ENCODE measurements around the gene YWHAQ.

The YWHAQ gene

DNA sequence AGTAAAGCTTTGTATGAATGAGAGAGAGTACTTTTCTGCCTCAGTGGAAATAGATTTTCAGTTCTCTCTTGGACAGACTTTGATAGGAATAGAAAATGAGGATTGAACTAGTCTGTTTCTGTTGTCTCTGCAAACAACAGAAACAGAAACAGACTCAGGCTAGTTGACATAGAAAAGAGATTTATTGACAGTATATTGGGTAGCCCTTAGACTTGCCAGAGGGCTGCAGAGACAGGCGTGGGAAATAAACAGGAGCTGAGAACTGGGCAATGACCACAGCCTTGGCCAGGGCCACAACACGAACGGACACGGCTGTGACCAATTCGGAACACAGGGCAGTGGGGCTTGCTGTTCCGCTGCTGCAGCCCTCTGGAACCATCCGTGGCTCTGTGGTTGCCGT is 30.5 kb upstream of the YWHAQ start:
- TF ChIP-seq ZFX (IDR thresholded peaks at IDR 0.05) (no peak), CTCF (conservative IDR thresholded peaks at IDR 0.05) (no peak)
- H3K27ac ChIP-seq = no peak overlapping the region

DNA sequence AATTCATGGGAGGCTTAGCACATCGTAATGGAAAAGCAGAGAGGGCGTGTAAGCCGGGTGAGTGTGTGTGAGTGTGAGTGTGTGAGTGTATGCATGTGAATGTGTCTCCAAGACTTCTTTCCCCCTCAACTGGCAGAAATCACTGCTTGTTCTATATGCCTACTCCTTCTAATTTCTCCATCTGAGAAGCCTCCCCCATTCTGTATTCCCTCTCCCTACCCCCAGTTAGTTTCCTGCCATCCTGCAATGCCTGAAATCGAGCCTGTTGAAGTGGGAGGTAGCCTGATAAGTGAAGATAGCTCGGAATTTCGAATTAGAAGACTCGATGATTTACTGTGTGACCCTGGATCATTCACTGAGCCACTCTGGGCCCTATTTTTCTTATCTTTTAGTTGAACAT is 30.0 kb upstream of the YWHAQ start:
- TF ChIP-seq ZFX (IDR thresholded peaks at IDR 0.05) (no peak), CTCF (conservative IDR thresholded peaks at IDR 0.05) (no peak)
- no peak overlapping the region for H3K27ac ChIP-seq

DNA sequence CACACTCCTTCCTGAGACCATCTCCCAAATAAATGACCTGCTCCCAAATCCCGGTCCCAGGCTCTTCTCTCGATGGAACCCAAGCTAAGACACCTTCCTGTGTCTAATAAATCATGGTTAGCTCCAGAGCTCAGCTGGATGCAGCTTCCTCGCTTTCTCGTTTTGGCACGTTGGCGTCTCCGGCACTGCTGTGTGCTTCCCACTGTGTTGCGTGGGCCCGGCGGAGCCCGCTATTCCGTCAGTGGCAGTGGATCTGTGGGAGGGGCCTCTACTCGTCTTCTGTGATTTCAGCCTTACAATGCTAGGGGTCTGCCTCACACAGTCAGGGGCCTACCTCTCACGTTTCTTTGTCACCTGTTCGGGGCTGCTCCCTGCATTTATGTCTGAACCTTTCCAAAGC is 29.4 kb upstream of the YWHAQ start:
- TF ChIP-seq CTCF (conservative IDR thresholded peaks at IDR 0.05) = no peak
- TF ChIP-seq ZFX (IDR thresholded peaks at IDR 0.05) = no peak
- H3K27ac ChIP-seq = no peak overlapping the region

DNA sequence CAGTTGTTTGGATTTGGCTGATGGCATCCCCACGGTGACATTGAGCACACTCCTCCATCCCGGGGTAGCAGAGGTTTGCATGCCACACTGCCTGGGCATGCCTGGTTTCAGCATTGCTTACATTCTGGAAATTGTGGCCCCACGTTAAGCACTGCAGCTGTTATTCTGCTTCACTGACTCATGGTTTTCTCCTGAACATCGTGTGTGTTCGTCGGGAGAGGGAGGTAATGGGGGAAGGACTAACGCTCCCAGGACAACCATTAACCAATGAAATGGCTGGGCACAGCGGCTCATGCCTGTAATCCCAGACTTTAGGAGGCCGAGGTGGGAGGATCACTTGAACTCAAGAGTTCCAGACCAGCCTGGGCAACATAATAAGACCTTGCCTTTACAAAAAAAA is 28.2 kb upstream of the YWHAQ start:
- no peak for TF ChIP-seq ZFX (IDR thresholded peaks at IDR 0.05)
- no peak for TF ChIP-seq CTCF (conservative IDR thresholded peaks at IDR 0.05)
- no peak overlapping the region for H3K27ac ChIP-seq

- no peak overlapping the region for H3K27ac ChIP-seq
- TF ChIP-seq ZFX (IDR thresholded peaks at IDR 0.05) = no peak
- no peak for TF ChIP-seq CTCF (conservative IDR thresholded peaks at IDR 0.05)
These were observed 26.9 kb upstream of the YWHAQ start for GRCh38 chr2:9657731-9658130.

DNA sequence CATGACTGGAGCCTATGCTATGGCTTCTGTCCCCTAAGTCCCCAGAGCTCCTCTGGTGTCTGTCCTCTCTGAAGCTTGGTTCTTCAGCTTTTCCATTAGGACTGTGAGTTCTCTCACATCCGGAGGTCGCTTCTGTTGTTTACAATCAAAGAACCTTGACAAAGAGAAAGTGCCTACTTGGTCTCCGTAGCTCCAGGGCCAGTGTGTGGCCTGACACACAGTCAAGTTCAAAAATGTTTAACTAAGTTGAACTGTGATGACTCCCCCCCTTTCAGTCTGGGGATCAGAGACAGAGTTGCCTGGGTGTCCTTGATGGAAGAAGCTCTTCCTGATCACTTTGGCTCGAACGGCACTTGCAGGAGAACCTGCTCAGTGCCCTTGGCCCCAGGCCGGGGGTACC is 26.3 kb upstream of the YWHAQ start:
- no peak for TF ChIP-seq CTCF (conservative IDR thresholded peaks at IDR 0.05)
- no peak for TF ChIP-seq ZFX (IDR thresholded peaks at IDR 0.05)
- no peak overlapping the region for H3K27ac ChIP-seq

GRCh38 chr2:9656270-9656766 is 25.5 kb upstream of the YWHAQ start:
- H3K27ac ChIP-seq = no peak overlapping the region
- TF ChIP-seq CTCF (conservative IDR thresholded peaks at IDR 0.05) (no peak), ZFX (IDR thresholded peaks at IDR 0.05) (no peak)

Data from C4-2B (cell line).